Retina (tissue), 1 donor: ENCODE results near the gene ERC1.
"Not testable (repeated sequence)": the region's sequence is repeated elsewhere in the genome, so short reads cannot be mapped to it uniquely, and the experiment has no call there.

Experiments used
- DNase-seq: peaks from one replicate; pipeline ENCODE4 v3.0.0-alpha.2; 2016

Gene ERC1

GRCh38 chr12:1246637-1247036, 255.6 kb downstream of the ERC1 start:
- no peak for DNase-seq

GRCh38 chr12:1250641-1251040, 259.6 kb downstream of the ERC1 start:
- DNase-seq = no peak

- DNase-seq = peak; percentile 15
Measured at GRCh38 chr12:1252758-1253157, 261.7 kb downstream of the ERC1 start.

- not testable (repeated sequence) for DNase-seq
Measured at GRCh38 chr12:1255125-1255524, 264.1 kb downstream of the ERC1 start.

- DNase-seq = not testable (repeated sequence)
Measured at GRCh38 chr12:1255854-1256253, 264.8 kb downstream of the ERC1 start.

GRCh38 chr12:1256285-1256684, 265.3 kb downstream of the ERC1 start:
- DNase-seq = no peak

- no peak for DNase-seq
Measured at GRCh38 chr12:1256991-1257390, 266.0 kb downstream of the ERC1 start.

- DNase-seq = no peak
Measured at GRCh38 chr12:1262011-1262410, 271.0 kb downstream of the ERC1 start.

GRCh38 chr12:1267243-1267642, 276.2 kb downstream of the ERC1 start:
- DNase-seq = no peak

- DNase-seq = no peak
Measured at GRCh38 chr12:1272142-1272541, 281.1 kb downstream of the ERC1 start.

GRCh38 chr12:1273051-1273450, 282.0 kb downstream of the ERC1 start:
- DNase-seq = no peak

- DNase-seq = peak; percentile 22
Measured at GRCh38 chr12:1277905-1278304, 286.9 kb downstream of the ERC1 start.

- no peak for DNase-seq
Measured at GRCh38 chr12:1279050-1279449, 288.0 kb downstream of the ERC1 start.

- DNase-seq = no peak
Measured at GRCh38 chr12:1280059-1280458, 289.0 kb downstream of the ERC1 start.

- no peak for DNase-seq
Measured at GRCh38 chr12:1281683-1282366, 290.8 kb downstream of the ERC1 start.

GRCh38 chr12:1282670-1283315, 291.8 kb downstream of the ERC1 start:
- no peak for DNase-seq

GRCh38 chr12:1283316-1283715, 292.3 kb downstream of the ERC1 start:
- no peak for DNase-seq

- DNase-seq = no peak
Measured at GRCh38 chr12:1284611-1285010, 293.6 kb downstream of the ERC1 start.

- no peak for DNase-seq
Measured at GRCh38 chr12:1287446-1287975, 296.5 kb downstream of the ERC1 start.

GRCh38 chr12:1288333-1288732, 297.3 kb downstream of the ERC1 start:
- no peak for DNase-seq

GRCh38 chr12:1289371-1290155, 298.5 kb downstream of the ERC1 start:
- no peak for DNase-seq

GRCh38 chr12:1290716-1291115, 299.7 kb downstream of the ERC1 start:
- no peak for DNase-seq

- DNase-seq = no peak
Measured at GRCh38 chr12:1291601-1292332, 300.7 kb downstream of the ERC1 start.
